ENCODE measurements around the gene SGPP1. TPM values are rescaled to one million over a fixed set of nuclear protein-coding genes. Genes with fewer than 3 reads are reported as not detected.

Gene SGPP1
- total RNA-seq, 1 experiment from 2014 or later, result 17.7 TPM

DNA sequence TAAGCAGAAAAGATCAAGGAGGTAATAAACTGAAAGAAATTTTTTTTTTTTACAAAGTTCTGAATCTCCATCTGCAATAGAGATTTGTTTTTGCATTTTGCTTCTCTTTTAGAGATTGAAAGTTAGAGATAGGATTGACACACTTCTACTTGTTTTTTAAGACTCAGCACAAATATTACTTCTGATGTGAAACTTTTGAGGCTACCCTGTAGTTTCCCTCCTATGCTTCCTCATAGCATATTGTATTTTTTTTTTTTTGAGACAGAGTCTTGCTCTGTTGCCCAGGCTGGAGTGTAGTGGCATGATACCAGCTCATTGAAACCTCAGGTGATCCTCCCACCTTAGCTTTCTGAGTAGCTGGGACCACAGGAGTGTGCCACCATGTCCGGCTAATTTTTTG, 32.1 kb upstream of the SGPP1 start (continued):
- TF ChIP-seq REST (IDR thresholded peaks at IDR 0.05; ENCODE audit: low read depth), result no peak
- TF ChIP-seq EZH2phosphoT487 (IDR thresholded peaks at IDR 0.05; ENCODE audit: borderline replicate concordance), result no peak
- TF ChIP-seq SRF (IDR thresholded peaks at IDR 0.05; ENCODE audit: low read depth), result no peak
- no peak for TF ChIP-seq SP1 (IDR thresholded peaks at IDR 0.05; ENCODE audit: low read depth)
- no peak for TF ChIP-seq SIN3A (IDR thresholded peaks at IDR 0.05; ENCODE audit: low read depth)
- TF ChIP-seq TCF7L2 (IDR thresholded peaks at IDR 0.05; ENCODE audit: borderline replicate concordance, extremely low read depth, insufficient read depth, insufficient read length), result no peak
- TF ChIP-seq CEBPB (IDR thresholded peaks at IDR 0.05; ENCODE audit: low read depth), result no peak
- TF ChIP-seq, protein P1, sequence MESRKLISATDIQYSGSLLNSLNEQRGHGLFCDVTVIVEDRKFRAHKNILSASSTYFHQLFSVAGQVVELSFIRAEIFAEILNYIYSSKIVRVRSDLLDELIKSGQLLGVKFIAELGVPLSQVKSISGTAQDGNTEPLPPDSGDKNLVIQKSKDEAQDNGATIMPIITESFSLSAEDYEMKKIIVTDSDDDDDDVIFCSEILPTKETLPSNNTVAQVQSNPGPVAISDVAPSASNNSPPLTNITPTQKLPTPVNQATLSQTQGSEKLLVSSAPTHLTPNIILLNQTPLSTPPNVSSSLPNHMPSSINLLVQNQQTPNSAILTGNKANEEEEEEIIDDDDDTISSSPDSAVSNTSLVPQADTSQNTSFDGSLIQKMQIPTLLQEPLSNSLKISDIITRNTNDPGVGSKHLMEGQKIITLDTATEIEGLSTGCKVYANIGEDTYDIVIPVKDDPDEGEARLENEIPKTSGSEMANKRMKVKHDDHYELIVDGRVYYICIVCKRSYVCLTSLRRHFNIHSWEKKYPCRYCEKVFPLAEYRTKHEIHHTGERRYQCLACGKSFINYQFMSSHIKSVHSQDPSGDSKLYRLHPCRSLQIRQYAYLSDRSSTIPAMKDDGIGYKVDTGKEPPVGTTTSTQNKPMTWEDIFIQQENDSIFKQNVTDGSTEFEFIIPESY (IDR thresholded peaks at IDR 0.05; ENCODE audit: extremely low read depth, insufficient replicate concordance, low read length), result no peak

DNA sequence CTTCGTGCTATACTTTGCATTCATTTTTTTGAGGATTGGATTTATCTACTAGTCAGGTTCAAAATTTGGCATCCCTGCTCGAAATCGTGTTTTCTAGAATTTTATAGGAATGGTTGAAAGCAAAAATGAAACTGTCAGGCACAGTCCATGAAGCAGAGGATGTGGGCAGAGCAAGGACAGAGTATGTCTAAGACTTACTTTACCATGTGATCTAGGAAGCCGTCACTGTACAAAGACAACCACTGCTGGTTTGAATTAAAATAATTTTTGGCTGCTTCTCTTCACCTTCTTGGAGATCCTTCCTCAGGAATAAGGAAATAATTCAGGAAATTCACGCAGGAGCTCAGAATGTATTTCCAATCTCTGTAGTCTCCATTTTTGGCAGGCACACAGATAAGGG, 31.6 kb upstream of the SGPP1 start:
- ChIA-PET CTCF (no interaction called here), RAD21 (ENCODE audit: low non-redundant PET in 1 of 2, low total read pairs in 2 of 2, uncharacterized antibody in 2 of 2, unreplicated experiment in 2 of 2) (no interaction called here)
- intact Hi-C loops (cut with micrococcal nuclease), result no loop called here
- no peak for TF ChIP-seq POLR2AphosphoS5 (IDR thresholded peaks at IDR 0.05; ENCODE audit: low read depth, low read length)
- TF ChIP-seq CTCF (IDR thresholded peaks at IDR 0.05 in 2 of 3, conservative IDR thresholded peaks at IDR 0.05 in 1 of 3; ENCODE audit: borderline replicate concordance in 1 of 3, insufficient read depth in 1 of 3, low read depth in 2 of 3, low read length in 2 of 3), result no peak
- TF ChIP-seq SP1 (IDR thresholded peaks at IDR 0.05; ENCODE audit: low read depth), result no peak
- no peak for TF ChIP-seq POLR2A (IDR thresholded peaks at IDR 0.05; ENCODE audit: borderline replicate concordance, extremely low read depth, insufficient read depth, insufficient read length)
- TF ChIP-seq REST (IDR thresholded peaks at IDR 0.05; ENCODE audit: low read depth), result no peak
- no peak for TF ChIP-seq RAD21 (IDR thresholded peaks at IDR 0.05; ENCODE audit: low read depth)
- no peak for TF ChIP-seq MAX (IDR thresholded peaks at IDR 0.05)

More for the DNA sequence above, 31.6 kb upstream of the SGPP1 start:
- Histone ChIP-seq H3K36me3 (ENCODE audit: control insufficient read depth in 1 of 2, insufficient read depth in 2 of 2, low read length in 2 of 2) (no peaks in the 10 kb centered on the region), H3K27me3 (ENCODE audit: insufficient read depth, low read length) (no peaks in the 10 kb centered on the region), H3K27ac (ENCODE audit: low read depth, low read length) (no peak overlapping the region), H2AFZ (ENCODE audit: low read depth, low read length, poor library complexity, severe bottlenecking) (no peak overlapping the region), H3K4me2 (ENCODE audit: low read length) (no peak overlapping the region), H3K4me3 (replicated peaks in 1 of 2; ENCODE audit: low read depth in 1 of 2, low read length in 2 of 2) (no peak overlapping the region), H4K20me1 (ENCODE audit: insufficient read depth) (no peaks in the 10 kb centered on the region), H3K9me2 (ENCODE audit: insufficient read depth) (no peaks in the 10 kb centered on the region), H3K79me2 (ENCODE audit: insufficient read depth, low read length) (no peaks in the 10 kb centered on the region), H3K9ac (ENCODE audit: low read length) (no peak overlapping the region), H3K4me1 (ENCODE audit: control insufficient read depth in 1 of 2, insufficient read depth in 2 of 2, low read length in 2 of 2) (no peaks in the 10 kb centered on the region), H3K9me3 (ENCODE audit: control insufficient read depth in 1 of 2, insufficient read depth in 1 of 2, low read depth in 1 of 2, low read length in 2 of 2) (no peaks in the 10 kb centered on the region)
- no peak for ATAC-seq
- no peak for DNase-seq (ENCODE audit: low read depth, low spot score)
- POLR2A ChIA-PET, result no interaction called here
- no TSS peak for BruUV-seq (replicated peaks)

Measured in HCT116 (cell line).